ENCODE measurements around the gene PRC1. TPM values are rescaled to one million over a fixed set of nuclear protein-coding genes. Genes with fewer than 3 reads are reported as not detected.

The PRC1 gene
- total and polyA plus RNA-seq, 2 of the 13 experiments (the other 11 are each of a cell fraction or from before 2014, with no cell fraction given): 137 to 162 TPM

DNA sequence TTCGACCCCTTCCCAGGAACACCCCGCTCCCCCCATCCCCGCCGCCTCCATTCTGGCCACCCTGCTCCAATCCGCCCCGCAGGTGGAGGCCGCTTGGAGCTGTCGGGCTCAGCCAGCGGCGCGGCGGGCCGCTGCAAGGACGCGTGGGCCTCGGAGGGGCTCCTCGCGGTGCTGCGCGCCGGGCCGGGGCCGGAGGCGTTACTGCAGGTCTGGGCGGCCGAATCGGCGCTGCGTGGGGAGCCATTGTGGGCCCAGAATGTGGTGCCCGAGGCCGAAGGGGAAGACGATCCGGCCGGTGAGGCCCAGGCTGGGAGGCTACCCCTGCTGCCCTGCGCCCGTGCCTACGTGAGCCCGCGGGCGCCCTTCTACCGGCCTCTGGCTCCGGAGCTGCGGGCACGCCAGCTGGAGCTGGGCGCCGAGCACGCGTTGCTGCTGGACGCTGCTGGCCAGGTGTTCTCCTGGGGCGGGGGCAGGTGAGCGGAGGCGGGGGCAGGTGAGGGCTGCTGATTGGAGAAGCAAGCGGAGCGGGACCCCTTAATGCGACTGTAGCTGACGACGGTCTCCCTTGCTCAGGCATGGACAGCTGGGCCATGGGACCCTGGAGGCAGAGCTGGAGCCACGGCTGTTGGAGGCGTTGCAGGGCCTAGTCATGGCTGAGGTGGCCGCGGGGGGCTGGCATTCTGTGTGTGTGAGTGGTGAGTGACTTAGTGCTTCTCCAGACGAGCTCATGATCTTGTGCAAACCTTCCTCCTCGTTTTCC lies 37.1 kb downstream of the PRC1 start:
- BruUV-seq (replicated peaks): no TSS peak
- no peak for FAIRE-seq
- Histone ChIP-seq H2AFZ (ENCODE audit: low read length) (no peak overlapping the region), H3K79me2 (ENCODE audit: insufficient read depth, low read length) (peaks cover 9% of the 10 kb centered on the region), H3K4me1 (ENCODE audit: insufficient read depth, low read length) (peaks cover 11% of the 10 kb centered on the region), H3K4me3 (replicated peaks in 1 of 3; ENCODE audit: insufficient read depth in 1 of 3, low read depth in 2 of 3, low read length in 3 of 3) (no peak overlapping the region), H3K36me3 (replicated peaks in 1 of 2; ENCODE audit: control insufficient read depth in 1 of 2, insufficient read depth in 2 of 2, low read length in 2 of 2) (peaks cover 20 to 43% of the 10 kb centered on the region in 2 experiments; a peak in 4 of 5 replicates), H3K9me3 (ENCODE audit: low read length) (no peaks in the 10 kb centered on the region), H3K9ac (ENCODE audit: insufficient read depth, low read depth, low read length) (no peak overlapping the region), H3K27ac (ENCODE audit: extremely low read length, insufficient read depth, low read length) (no peak overlapping the region), H4K20me1 (ENCODE audit: insufficient read depth, low read length) (no peaks in the 10 kb centered on the region), H3K27me3 (ENCODE audit: control insufficient read depth in 1 of 2, insufficient read depth in 2 of 2, low read length in 2 of 2) (no peaks in the 10 kb centered on the region), H3K4me2 (ENCODE audit: low read depth, low read length) (no peak overlapping the region)
- in situ Hi-C loops (cut with HindIII; ENCODE audit: extremely low pct_ligation_motif_present, low pct_unique_long_range_greater_than_20kb) (no loop called here), intact Hi-C loops (cut with micrococcal nuclease; ENCODE audit: unreplicated experiment) (loop anchor here (5.0 kb wide), 1 partner anchor 75 kb away; no protein-coding TSS in a partner anchor)
- ChIA-PET CTCF (ENCODE audit: low intra/inter-chr PET ratio, low total read pairs) (no interaction called here), POLR2A (interaction anchor here (1.2 kb wide), 1 partner anchor 22 kb away, joined by 4 read pairs; the partner anchor contains the start of gene UNC45A)
- DNase-seq (ENCODE audit: low spot score): no peak
- ATAC-seq: no peak
- WGBS (ENCODE audit: low lambda C conversion rate): 98% methylated on average over 47 of the region's 63 CpGs
- no peak for TF ChIP-seq NFKB2 (CRISPR knock-in tag; IDR thresholded peaks at IDR 0.05; ENCODE audit: borderline replicate concordance)
- TF ChIP-seq, protein P1, sequence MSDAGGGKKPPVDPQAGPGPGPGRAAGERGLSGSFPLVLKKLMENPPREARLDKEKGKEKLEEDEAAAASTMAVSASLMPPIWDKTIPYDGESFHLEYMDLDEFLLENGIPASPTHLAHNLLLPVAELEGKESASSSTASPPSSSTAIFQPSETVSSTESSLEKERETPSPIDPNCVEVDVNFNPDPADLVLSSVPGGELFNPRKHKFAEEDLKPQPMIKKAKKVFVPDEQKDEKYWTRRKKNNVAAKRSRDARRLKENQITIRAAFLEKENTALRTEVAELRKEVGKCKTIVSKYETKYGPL (CRISPR knock-in tag; IDR thresholded peaks at IDR 0.05): no peak
- peak; percentile 11 for TF ChIP-seq AGO2 (optimal IDR thresholded peaks at IDR 0.05; ENCODE audit: low read depth, low read length)
- no peak for TF ChIP-seq ZBTB3 (CRISPR knock-in tag; IDR thresholded peaks at IDR 0.05; ENCODE audit: borderline replicate concordance, low read depth)
- TF ChIP-seq, protein P2, sequence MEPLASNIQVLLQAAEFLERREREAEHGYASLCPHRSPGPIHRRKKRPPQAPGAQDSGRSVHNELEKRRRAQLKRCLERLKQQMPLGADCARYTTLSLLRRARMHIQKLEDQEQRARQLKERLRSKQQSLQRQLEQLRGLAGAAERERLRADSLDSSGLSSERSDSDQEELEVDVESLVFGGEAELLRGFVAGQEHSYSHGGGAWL (CRISPR knock-in tag; IDR thresholded peaks at IDR 0.05): no peak
- TF ChIP-seq, protein P3, sequence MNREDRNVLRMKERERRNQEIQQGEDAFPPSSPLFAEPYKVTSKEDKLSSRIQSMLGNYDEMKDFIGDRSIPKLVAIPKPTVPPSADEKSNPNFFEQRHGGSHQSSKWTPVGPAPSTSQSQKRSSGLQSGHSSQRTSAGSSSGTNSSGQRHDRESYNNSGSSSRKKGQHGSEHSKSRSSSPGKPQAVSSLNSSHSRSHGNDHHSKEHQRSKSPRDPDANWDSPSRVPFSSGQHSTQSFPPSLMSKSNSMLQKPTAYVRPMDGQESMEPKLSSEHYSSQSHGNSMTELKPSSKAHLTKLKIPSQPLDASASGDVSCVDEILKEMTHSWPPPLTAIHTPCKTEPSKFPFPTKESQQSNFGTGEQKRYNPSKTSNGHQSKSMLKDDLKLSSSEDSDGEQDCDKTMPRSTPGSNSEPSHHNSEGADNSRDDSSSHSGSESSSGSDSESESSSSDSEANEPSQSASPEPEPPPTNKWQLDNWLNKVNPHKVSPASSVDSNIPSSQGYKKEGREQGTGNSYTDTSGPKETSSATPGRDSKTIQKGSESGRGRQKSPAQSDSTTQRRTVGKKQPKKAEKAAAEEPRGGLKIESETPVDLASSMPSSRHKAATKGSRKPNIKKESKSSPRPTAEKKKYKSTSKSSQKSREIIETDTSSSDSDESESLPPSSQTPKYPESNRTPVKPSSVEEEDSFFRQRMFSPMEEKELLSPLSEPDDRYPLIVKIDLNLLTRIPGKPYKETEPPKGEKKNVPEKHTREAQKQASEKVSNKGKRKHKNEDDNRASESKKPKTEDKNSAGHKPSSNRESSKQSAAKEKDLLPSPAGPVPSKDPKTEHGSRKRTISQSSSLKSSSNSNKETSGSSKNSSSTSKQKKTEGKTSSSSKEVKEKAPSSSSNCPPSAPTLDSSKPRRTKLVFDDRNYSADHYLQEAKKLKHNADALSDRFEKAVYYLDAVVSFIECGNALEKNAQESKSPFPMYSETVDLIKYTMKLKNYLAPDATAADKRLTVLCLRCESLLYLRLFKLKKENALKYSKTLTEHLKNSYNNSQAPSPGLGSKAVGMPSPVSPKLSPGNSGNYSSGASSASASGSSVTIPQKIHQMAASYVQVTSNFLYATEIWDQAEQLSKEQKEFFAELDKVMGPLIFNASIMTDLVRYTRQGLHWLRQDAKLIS (CRISPR knock-in tag; IDR thresholded peaks at IDR 0.05): no peak
- TF ChIP-seq MED13 (CRISPR knock-in tag; IDR thresholded peaks at IDR 0.05): no peak
- TF ChIP-seq, protein P4, sequence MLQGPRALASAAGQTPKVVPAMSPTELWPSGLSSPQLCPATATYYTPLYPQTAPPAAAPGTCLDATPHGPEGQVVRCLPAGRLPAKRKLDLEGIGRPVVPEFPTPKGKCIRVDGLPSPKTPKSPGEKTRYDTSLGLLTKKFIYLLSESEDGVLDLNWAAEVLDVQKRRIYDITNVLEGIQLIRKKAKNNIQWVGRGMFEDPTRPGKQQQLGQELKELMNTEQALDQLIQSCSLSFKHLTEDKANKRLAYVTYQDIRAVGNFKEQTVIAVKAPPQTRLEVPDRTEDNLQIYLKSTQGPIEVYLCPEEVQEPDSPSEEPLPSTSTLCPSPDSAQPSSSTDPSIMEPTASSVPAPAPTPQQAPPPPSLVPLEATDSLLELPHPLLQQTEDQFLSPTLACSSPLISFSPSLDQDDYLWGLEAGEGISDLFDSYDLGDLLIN (CRISPR knock-in tag; IDR thresholded peaks at IDR 0.05; ENCODE audit: borderline replicate concordance): no peak
- TF ChIP-seq HHEX (CRISPR knock-in tag; IDR thresholded peaks at IDR 0.05): no peak
- no peak for TF ChIP-seq RFX3 (CRISPR knock-in tag; IDR thresholded peaks at IDR 0.05)
- no peak for TF ChIP-seq ZBTB20 (CRISPR knock-in tag; IDR thresholded peaks at IDR 0.05; ENCODE audit: borderline replicate concordance, low read depth)
- no peak for TF ChIP-seq ZIK1 (CRISPR knock-in tag; IDR thresholded peaks at IDR 0.05; ENCODE audit: borderline replicate concordance, low read depth)
- TF ChIP-seq ZNF317 (CRISPR knock-in tag; IDR thresholded peaks at IDR 0.05): no peak

Measured in HepG2 (cell line).